Right lobe of liver (tissue), 6 donors: Measurements from ENCODE around the gene ICA1. TPM values are rescaled to one million over a fixed set of nuclear protein-coding genes. Genes with fewer than 3 reads are reported as not detected.
"Not testable (repeated sequence)": the region's sequence is repeated elsewhere in the genome, so short reads cannot be mapped to it uniquely, and the experiment has no call there.

Experiments
- ATAC-seq, 4 donors: fragments of 200-7000 bp; cut with Tn5 transposase; one replicate each; pipeline ENCODE4 v1.9.1; 2020; ENCODE audit warnings: mild to moderate bottlenecking in 4 of 4, moderate library complexity in 4 of 4
- DNase-seq, 3 donors: peaks; one replicate each; pipeline ENCODE4 v3.0.0-alpha.2; 2020
- H3K27ac ChIP-seq, 3 donors: fragments of 200-600 bp; one replicate each; pipeline ENCODE4 v1.8.0; 2022
- H3K27me3 ChIP-seq, 2 donors: fragments of 200-600 bp; one replicate each; pipeline ENCODE4 v1.8.0; 2022
- H3K36me3 ChIP-seq, 4 donors: fragments of 200-600 bp; sonication (generic) in 1 of 4; one replicate each; pipeline versions ENCODE4 v1.5.1 to v1.8.0; 2017 to 2022; ENCODE audit warnings: control low read depth in 1 of 4
- H3K4me1 ChIP-seq, 4 donors: fragments of 200-600 bp; sonication (generic) in 1 of 4; one replicate each; pipeline versions ENCODE4 v1.5.1 to v1.8.0; 2017 to 2022; ENCODE audit warnings: control low read depth in 1 of 4
- H3K4me3 ChIP-seq, 3 donors: fragments of 200-600 bp; one replicate each; pipeline ENCODE4 v1.8.0; 2022
- H3K9me3 ChIP-seq, 4 donors: fragments of 200-600 bp; sonication (generic) in 1 of 4; one replicate each; pipeline versions ENCODE4 v1.5.1 to v1.8.0; 2017 to 2022; ENCODE audit warnings: control low read depth in 1 of 4
- CTCF ChIP-seq, 4 donors: fragments of 200-600 bp in 3 of 4; fragments of 450-650 bp in 1 of 4; IDR thresholded peaks; one replicate each; pipeline versions ENCODE4 v1.5.1 to v1.8.0; 2016 to 2022; ENCODE audit warnings: antibody characterized with exemption in 4 of 4, mild to moderate bottlenecking in 2 of 4
- POLR2A ChIP-seq: fragments of 450-650 bp; IDR thresholded peaks from one replicate; pipeline ENCODE4 v1.6.1; 2017; ENCODE audit warnings: antibody characterized with exemption, mild to moderate bottlenecking
- WGBS: methylation state at CpG from one replicate; pipeline ENCODE4 v1.1.6; 2018; ENCODE audit warnings: low coverage, low lambda C conversion rate; ENCODE audit not compliant: insufficient coverage; ENCODE audit errors: missing lambda C conversion rate; 5-methylcytosine and 5-hydroxymethylcytosine counted together
- intact Hi-C, 2 donors: fragments of 100-400 bp; cut with DNase I; formaldehyde crosslinking; loops; one replicate each; pipeline versions ENCODE4 v1.11.2 to v1.14.1; 2022
- total RNA-seq, 6 experiments: library from RNA; depleted of rRNA in 2 of 6; stranded (reverse); fragments of >200 nt in 2 of 6; fragmentation: NEBNext Ultra II Directional in 3 of 6; extraction: Animal tissue kit (Norgen Biotek cat#: 25700) in 3 of 6; gene quantifications; one replicate each; pipeline versions ENCODE4 v1.1.0 to v1.2.4, GENCODE V29; 2016 to 2023
- donor health status: DM: no; HTN: yes; CAD: no.
- donor health status: DM: no; HTN: no; CAD: no.
- donor health status: DM: no; HTN: no; CAD: no.
- donor health status: DM: no; HTN: yes; CAD: no.
- donor health status: DM: no; HTN: yes; CAD: no.

ICA1 gene
- total RNA-seq, 6 experiments from 2014 or later: 0.95 to 15.0 (median 7.3) TPM

- DNase-seq (peak in 1 of 3 donors; percentile 80), ATAC-seq (peak in 1 of 4 donors; percentile 84)
- intact Hi-C loops, H3K27me3 ChIP-seq, H3K9me3 ChIP-seq, H3K36me3 ChIP-seq: not testable (repeated sequence)
- 52% methylated on average over 2 of the region's 10 CpGs for WGBS
- Histone ChIP-seq H3K4me1 (peaks cover 0 to 12% (median 0%) of the 10 kb centered on the region in 4 donors), H3K27ac (peak overlapping the region in 1 of 3 donors; percentile 75), H3K4me3 (peak overlapping the region in 1 of 3 donors; percentile 35)
These were observed 22.1 kb downstream of the ICA1 start for GRCh38 chr7:8239702-8240362.

- DNase-seq (no peak), ATAC-seq (peak in 1 of 4 donors; percentile 48)
- H3K27ac ChIP-seq: no peak overlapping the region
- intact Hi-C loops: no loop called here
- no peaks in the 10 kb centered on the region for H3K9me3 ChIP-seq
- peaks cover 0 to 12% (median 0%) of the 10 kb centered on the region in 4 donors for H3K4me1 ChIP-seq
- 17% methylated on average over 3 of the region's 3 CpGs for WGBS
- H3K27me3 ChIP-seq: no peaks in the 10 kb centered on the region
- TF ChIP-seq POLR2A (no peak), CTCF (IDR thresholded peaks at IDR 0.05) (no peak)
- H3K4me3 ChIP-seq: no peak overlapping the region
- peaks cover 0 to 2% (median 0%) of the 10 kb centered on the region in 4 donors for H3K36me3 ChIP-seq
These were observed 25.1 kb downstream of the ICA1 start for GRCh38 chr7:8236780-8237407.

- Histone ChIP-seq H3K4me1 (no peaks in the 10 kb centered on the region), H3K27me3 (no peaks in the 10 kb centered on the region), H3K4me3 (no peak overlapping the region), H3K36me3 (peaks cover 0 to 2% (median 0%) of the 10 kb centered on the region in 4 donors), H3K9me3 (no peaks in the 10 kb centered on the region), H3K27ac (no peak overlapping the region)
- DNase-seq (no peak), ATAC-seq (no peak)
- 94% methylated on average over 8 of the region's 8 CpGs for WGBS
- intact Hi-C loops: no loop called here
- TF ChIP-seq CTCF (IDR thresholded peaks at IDR 0.05) (no peak), POLR2A (no peak)
These were observed 28.7 kb downstream of the ICA1 start for GRCh38 chr7:8232999-8233847.

GRCh38 chr7:8229927-8230326 lies 32.0 kb downstream of the ICA1 start:
- TF ChIP-seq POLR2A (no peak), CTCF (IDR thresholded peaks at IDR 0.05) (no peak)
- H3K36me3 ChIP-seq: no peaks in the 10 kb centered on the region
- DNase-seq (no peak), ATAC-seq (no peak)
- no peak overlapping the region for H3K27ac ChIP-seq
- H3K4me3 ChIP-seq: no peak overlapping the region
- H3K9me3 ChIP-seq: no peaks in the 10 kb centered on the region
- intact Hi-C loops: no loop called here
- no peaks in the 10 kb centered on the region for H3K27me3 ChIP-seq
- no peaks in the 10 kb centered on the region for H3K4me1 ChIP-seq
- 65% methylated on average over 3 of the region's 3 CpGs for WGBS
